GM12892 (cell line): ENCODE data around the gene IRF1.

ENCODE experiments used
- POLR2A ChIP-seq: IDR thresholded peaks from 2 replicates; pipeline ENCODE4 v1.6.1; 2011; ENCODE audit warnings: low read depth, low read length, control low read depth
- POLR2AphosphoS5 ChIP-seq: IDR thresholded peaks from 2 replicates; pipeline ENCODE4 v1.6.1; 2011; ENCODE audit warnings: low read depth, low read length, control low read depth
- TAF1 ChIP-seq: IDR thresholded peaks from 2 replicates; pipeline ENCODE4 v1.6.1; 2011; ENCODE audit warnings: low read depth, mild to moderate bottlenecking, control low read depth, low read length, borderline replicate concordance

GRCh38 chr5:132540149-132540548 is 49.6 kb upstream of the IRF1 start:
- TF ChIP-seq POLR2A (no peak), POLR2AphosphoS5 (no peak), TAF1 (no peak)
